HAP-1 (cell line): ENCODE data around the gene SGPP2.
A peak's percentile ranks its signal among the peaks of the same experiment; 100 is the strongest.
"Not testable (repeated sequence)": the region's sequence is repeated elsewhere in the genome, so short reads cannot be mapped to it uniquely, and the experiment has no call there.

Experiments
- DNase-seq, 2 experiments: peaks; one replicate each; pipeline ENCODE4 v3.0.0-alpha.2; 2016 to 2020; ENCODE audit warnings: low spot score in 2 of 2
- H3K27me3 ChIP-seq: fragments of 250-450 bp; sonication (Bioruptor Pico); 2 replicates; pipeline ENCODE4 v1.5.1; 2020; ENCODE audit warnings: low read depth, mild to moderate bottlenecking, moderate library complexity
- H3K36me3 ChIP-seq: fragments of 250-450 bp; sonication (Bioruptor Pico); replicated peaks from 2 replicates; pipeline ENCODE4 v1.5.1; 2020; ENCODE audit warnings: mild to moderate bottlenecking
- H3K4me1 ChIP-seq: fragments of 250-450 bp; sonication (Bioruptor Pico); 2 replicates; pipeline ENCODE4 v1.5.1; 2020; ENCODE audit warnings: mild to moderate bottlenecking
- H3K4me3 ChIP-seq: fragments of 250-450 bp; sonication (Bioruptor Pico); 2 replicates; pipeline ENCODE4 v1.5.1; 2020; ENCODE audit warnings: mild to moderate bottlenecking, moderate library complexity
- H3K9me3 ChIP-seq: fragments of 250-450 bp; sonication (Bioruptor Pico); 2 replicates; pipeline ENCODE4 v1.5.1; 2020; ENCODE audit warnings: mild to moderate bottlenecking, moderate library complexity
- in situ Hi-C: fragments of 300-500 bp; cut with MboI; formaldehyde crosslinking; loops from 3 replicates; pipeline ENCODE4 v1.14.3; 2020; ENCODE audit warnings: low sequenced_read_pairs, inconsistent platforms, mixed read lengths

The SGPP2 gene

GRCh38 chr2:222424276-222424728 lies at the start of gene SGPP2:
SGPP2 (plus strand) TSS chr2:222424543; CDS start chr2:222424603, 60 bp downstream.
- H3K4me3 ChIP-seq = peak within 1 kb of the TSS; percentile 13; the same call in 1 of the 2 replicates
- H3K27me3 ChIP-seq = peaks cover 29% of the 10 kb centered on the region

GRCh38 chr2:222375798-222376197 lies 48.5 kb upstream of the SGPP2 start:
- no peak for DNase-seq
- Histone ChIP-seq H3K4me3 (no peak overlapping the region), H3K36me3 (no peaks in the 10 kb centered on the region), H3K9me3 (no peaks in the 10 kb centered on the region), H3K27me3 (no peaks in the 10 kb centered on the region), H3K4me1 (no peaks in the 10 kb centered on the region)
- in situ Hi-C loops = no loop called here

More at GRCh38 chr2:222424276-222424728, at the start of gene SGPP2:
- H3K36me3 ChIP-seq = no peaks in the 10 kb centered on the region
- DNase-seq = no peak
- in situ Hi-C loops = no loop called here
- no peaks in the 10 kb centered on the region for H3K4me1 ChIP-seq
- H3K9me3 ChIP-seq = no peaks in the 10 kb centered on the region

GRCh38 chr2:222380456-222380855 lies 43.9 kb upstream of the SGPP2 start:
- Histone ChIP-seq H3K4me1 (no peaks in the 10 kb centered on the region), H3K27me3 (no peaks in the 10 kb centered on the region), H3K4me3 (no peak overlapping the region), H3K36me3 (no peaks in the 10 kb centered on the region), H3K9me3 (no peaks in the 10 kb centered on the region)
- in situ Hi-C loops = no loop called here
- DNase-seq = no peak

- no peak for DNase-seq
- H3K27me3 ChIP-seq = no peaks in the 10 kb centered on the region
- no peaks in the 10 kb centered on the region for H3K36me3 ChIP-seq
- in situ Hi-C loops = no loop called here
- no peaks in the 10 kb centered on the region for H3K9me3 ChIP-seq
- no peaks in the 10 kb centered on the region for H3K4me1 ChIP-seq
- H3K4me3 ChIP-seq = no peak overlapping the region
Measured at GRCh38 chr2:222381566-222381965, 42.8 kb upstream of the SGPP2 start.

GRCh38 chr2:222383255-222383654 lies 41.1 kb upstream of the SGPP2 start:
- Histone ChIP-seq H3K27me3 (no peaks in the 10 kb centered on the region), H3K9me3 (no peaks in the 10 kb centered on the region), H3K4me1 (no peaks in the 10 kb centered on the region), H3K4me3 (no peak overlapping the region), H3K36me3 (no peaks in the 10 kb centered on the region)
- in situ Hi-C loops = no loop called here
- no peak for DNase-seq

- Histone ChIP-seq H3K9me3 (no peaks in the 10 kb centered on the region), H3K36me3 (no peaks in the 10 kb centered on the region), H3K27me3 (no peaks in the 10 kb centered on the region), H3K4me3 (no peak overlapping the region), H3K4me1 (no peaks in the 10 kb centered on the region)
- in situ Hi-C loops = no loop called here
- no peak for DNase-seq
Measured at GRCh38 chr2:222391743-222392285, 32.5 kb upstream of the SGPP2 start.

- no peak for DNase-seq
- Histone ChIP-seq H3K4me1 (no peaks in the 10 kb centered on the region), H3K9me3 (no peaks in the 10 kb centered on the region; the same call in 1 of the 2 replicates), H3K36me3 (no peaks in the 10 kb centered on the region), H3K4me3 (no peak overlapping the region), H3K27me3 (no peaks in the 10 kb centered on the region)
- in situ Hi-C loops = no loop called here
Measured at GRCh38 chr2:222393733-222394267, 30.5 kb upstream of the SGPP2 start.

GRCh38 chr2:222398446-222398885 lies 25.9 kb upstream of the SGPP2 start:
- H3K36me3 ChIP-seq = no peaks in the 10 kb centered on the region
- H3K27me3 ChIP-seq = no peaks in the 10 kb centered on the region
- in situ Hi-C loops = no loop called here
- no peak for DNase-seq
- no peaks in the 10 kb centered on the region; the same call in 1 of the 2 replicates for H3K9me3 ChIP-seq
- no peak overlapping the region for H3K4me3 ChIP-seq
- H3K4me1 ChIP-seq = no peaks in the 10 kb centered on the region

- Histone ChIP-seq H3K4me1 (no peaks in the 10 kb centered on the region), H3K9me3 (no peaks in the 10 kb centered on the region; the same call in 1 of the 2 replicates), H3K36me3 (no peaks in the 10 kb centered on the region), H3K27me3 (no peaks in the 10 kb centered on the region), H3K4me3 (no peak overlapping the region)
- in situ Hi-C loops = no loop called here
- DNase-seq = no peak
Measured at GRCh38 chr2:222399038-222399783, 25.1 kb upstream of the SGPP2 start.

- no peaks in the 10 kb centered on the region for H3K27me3 ChIP-seq
- H3K9me3 ChIP-seq = no peaks in the 10 kb centered on the region
- no peaks in the 10 kb centered on the region for H3K4me1 ChIP-seq
- H3K36me3 ChIP-seq = no peaks in the 10 kb centered on the region
- no peak for DNase-seq
- H3K4me3 ChIP-seq = no peak overlapping the region
- in situ Hi-C loops = no loop called here
Measured at GRCh38 chr2:222404151-222404905, 20.0 kb upstream of the SGPP2 start.

- Histone ChIP-seq H3K36me3 (no peaks in the 10 kb centered on the region), H3K4me1 (no peaks in the 10 kb centered on the region), H3K27me3 (no peaks in the 10 kb centered on the region), H3K9me3 (no peaks in the 10 kb centered on the region), H3K4me3 (no peak overlapping the region)
- in situ Hi-C loops = no loop called here
- DNase-seq = no peak
Measured at GRCh38 chr2:222408684-222409083, 15.7 kb upstream of the SGPP2 start.

GRCh38 chr2:222410534-222410933 lies 13.8 kb upstream of the SGPP2 start:
- no peaks in the 10 kb centered on the region for H3K4me1 ChIP-seq
- in situ Hi-C loops = no loop called here
- no peak for DNase-seq
- no peak overlapping the region for H3K4me3 ChIP-seq
- H3K36me3 ChIP-seq = no peaks in the 10 kb centered on the region
- H3K9me3 ChIP-seq = peaks cover 5% of the 10 kb centered on the region; the same call in 1 of the 2 replicates
- no peaks in the 10 kb centered on the region for H3K27me3 ChIP-seq

- H3K4me1 ChIP-seq, H3K9me3 ChIP-seq, H3K4me3 ChIP-seq, in situ Hi-C loops, H3K27me3 ChIP-seq, DNase-seq, H3K36me3 ChIP-seq: not testable (repeated sequence)
Measured at GRCh38 chr2:222412334-222412733, 12.0 kb upstream of the SGPP2 start.
